Lung (tissue), 12 donors: ENCODE results near the gene AOC2. TPM values are rescaled to one million over a fixed set of nuclear protein-coding genes. Genes with fewer than 3 reads are reported as not detected.

Experiments used
- ATAC-seq: fragments of 200-7000 bp; cut with Tn5 transposase; one replicate; pipeline ENCODE4 v1.9.1; 2020; ENCODE audit warnings: moderate number of reproducible peaks; ENCODE audit not compliant: insufficient read depth, low FRiP score
- DNase-seq, 3 donors: peaks; one replicate each; pipeline ENCODE4 v3.0.0-alpha.2; 2013 to 2017
- H3K27ac ChIP-seq, 2 donors: one replicate each; pipeline ENCODE4 v1.5.1; 2013; ENCODE audit warnings: mild to moderate bottlenecking in 2 of 2, moderate library complexity in 2 of 2, control low read depth in 1 of 2, inconsistent platforms in 1 of 2, low read depth in 1 of 2, low read length in 1 of 2
- H3K27me3 ChIP-seq, 3 donors: one replicate each; pipeline ENCODE4 v1.5.1; 2013; ENCODE audit warnings: low read length in 2 of 3; ENCODE audit not compliant: control insufficient read depth in 3 of 3, insufficient read depth in 3 of 3
- H3K36me3 ChIP-seq, 4 donors: one replicate each; pipeline ENCODE4 v1.5.1; 2013; ENCODE audit warnings: low read length in 4 of 4, mild to moderate bottlenecking in 1 of 4, moderate library complexity in 1 of 4; ENCODE audit not compliant: control insufficient read depth in 4 of 4, insufficient read depth in 4 of 4
- H3K4me1 ChIP-seq, 5 donors: one replicate each; pipeline ENCODE4 v1.5.1; 2013; ENCODE audit warnings: low read length in 5 of 5, mild to moderate bottlenecking in 2 of 5, moderate library complexity in 1 of 5; ENCODE audit not compliant: control insufficient read depth in 5 of 5, insufficient read depth in 5 of 5
- H3K4me3 ChIP-seq: one replicate; pipeline ENCODE4 v1.5.1; 2013; ENCODE audit warnings: mild to moderate bottlenecking, control low read depth, moderate library complexity
- H3K9ac ChIP-seq, 2 donors: one replicate each; pipeline ENCODE4 v1.5.1; 2013; ENCODE audit warnings: low read length in 2 of 2, control low read depth in 1 of 2; ENCODE audit not compliant: insufficient read depth in 1 of 2
- H3K9me3 ChIP-seq, 4 donors: one replicate each; pipeline ENCODE4 v1.5.1; 2013; ENCODE audit warnings: low read length in 3 of 4, mild to moderate bottlenecking in 1 of 4, moderate library complexity in 1 of 4; ENCODE audit not compliant: control insufficient read depth in 4 of 4, insufficient read depth in 3 of 4
- WGBS, 2 donors: extraction: QIAGEN DNeasy Blood & Tissue Kit; methylation state at CpG; one replicate each; pipeline ENCODE4 v1.1.7; 2013; 5-methylcytosine and 5-hydroxymethylcytosine counted together
- polyA plus RNA-seq, 2 donors: library from polyadenylated mRNA; stranded (reverse); fragments of 200-250 nt; gene quantifications; one replicate each; pipeline ENCODE4 v1.2.1, GENCODE V29; 2013
- total RNA-seq, 2 donors: library from RNA; depleted of rRNA in 1 of 2; stranded (reverse); fragments of >200 nt in 1 of 2; gene quantifications; one replicate each; pipeline ENCODE4 v1.2.1, GENCODE V29; 2014 to 2021
- TF ChIP-seq, protein P1 (sequence below): IDR thresholded peaks from 2 replicates; pipeline ENCODE4 v1.5.1; 2012; ENCODE audit warnings: mild to moderate bottlenecking; ENCODE audit errors: control extremely low read depth, extremely low read depth
- donor health status: control.
- donor health status: control.
- donor health status: Bipolar disorder and iron deficiency.
- donor health status: healthy.
- donor health status: DM: yes; HTN: yes; CAD: no.

The AOC2 gene
- total and polyA plus RNA-seq, 4 donors = 1.5 to 2.4 (median 1.6) TPM

DNA sequence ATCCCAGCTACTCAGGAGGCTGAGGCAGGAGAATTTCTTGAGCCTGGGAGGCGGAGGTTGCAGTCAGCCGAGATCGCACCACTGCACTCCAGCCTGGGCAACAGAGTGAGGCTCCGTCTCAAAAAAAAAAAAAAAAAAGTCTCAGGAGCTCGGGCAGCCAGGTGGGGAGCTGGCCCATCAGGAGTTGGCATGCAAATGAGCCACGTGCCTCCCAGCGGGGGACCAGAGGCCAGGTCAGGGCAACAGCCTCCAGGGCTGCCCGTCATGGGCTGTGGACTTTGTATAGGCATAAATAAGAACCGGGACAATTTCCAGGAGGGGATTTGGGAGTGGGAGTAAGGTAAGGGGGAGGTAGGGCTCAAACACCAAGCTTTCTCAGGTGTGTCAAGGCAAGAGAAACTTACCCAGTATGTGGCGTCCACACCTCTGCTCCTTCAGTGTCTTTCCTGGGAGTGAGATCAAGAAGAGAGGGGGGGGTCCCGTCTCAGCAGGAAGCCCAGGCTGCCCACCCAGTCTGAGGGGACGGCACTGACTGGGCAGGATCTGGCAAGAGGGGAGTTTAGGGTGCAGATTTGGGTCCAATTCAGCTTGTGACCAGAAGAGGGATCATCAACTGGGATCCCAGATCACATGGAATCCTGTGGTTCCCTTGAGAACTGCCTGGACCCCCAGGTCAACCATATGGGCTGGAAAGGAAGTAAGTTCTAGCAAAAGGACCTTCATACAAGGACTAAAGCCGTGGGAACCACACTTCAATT is 33.9 kb downstream of the AOC2 start:
- Histone ChIP-seq H3K27ac (no peak overlapping the region), H3K4me3 (no peak overlapping the region)

DNA sequence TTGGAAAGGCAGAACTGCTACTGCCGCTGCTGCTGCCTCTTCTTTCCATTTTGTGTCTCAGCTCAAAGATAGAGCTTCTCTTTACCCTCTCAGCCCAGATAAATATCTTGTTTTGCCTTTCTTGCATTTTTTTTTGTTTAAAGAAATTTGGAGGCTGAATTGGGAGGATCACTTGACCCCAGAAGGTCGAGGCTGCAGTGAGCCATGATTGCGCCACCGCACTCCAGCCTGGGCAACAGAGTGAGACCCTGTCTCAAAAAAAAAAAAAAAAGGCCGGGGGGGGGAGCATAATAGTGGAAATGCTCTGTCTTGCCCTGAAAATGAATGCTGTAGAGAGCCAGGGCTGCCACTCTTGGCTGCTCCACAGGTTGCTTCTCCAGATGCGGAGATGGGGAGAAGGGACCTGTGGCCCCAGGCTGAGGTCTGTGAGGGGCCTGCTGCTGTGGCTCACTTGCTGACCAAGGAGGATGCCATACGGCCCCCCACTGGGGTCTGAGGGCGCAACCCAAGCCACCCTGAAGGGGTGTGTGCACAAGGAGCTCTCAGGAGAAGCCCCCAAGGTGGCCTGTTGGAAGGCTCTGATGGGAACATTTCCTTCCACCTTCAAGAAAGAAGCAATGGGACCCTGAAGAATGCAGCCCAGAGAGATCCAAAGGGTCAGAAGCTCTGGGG is 34.7 kb downstream of the AOC2 start:
- TF ChIP-seq, protein P1, sequence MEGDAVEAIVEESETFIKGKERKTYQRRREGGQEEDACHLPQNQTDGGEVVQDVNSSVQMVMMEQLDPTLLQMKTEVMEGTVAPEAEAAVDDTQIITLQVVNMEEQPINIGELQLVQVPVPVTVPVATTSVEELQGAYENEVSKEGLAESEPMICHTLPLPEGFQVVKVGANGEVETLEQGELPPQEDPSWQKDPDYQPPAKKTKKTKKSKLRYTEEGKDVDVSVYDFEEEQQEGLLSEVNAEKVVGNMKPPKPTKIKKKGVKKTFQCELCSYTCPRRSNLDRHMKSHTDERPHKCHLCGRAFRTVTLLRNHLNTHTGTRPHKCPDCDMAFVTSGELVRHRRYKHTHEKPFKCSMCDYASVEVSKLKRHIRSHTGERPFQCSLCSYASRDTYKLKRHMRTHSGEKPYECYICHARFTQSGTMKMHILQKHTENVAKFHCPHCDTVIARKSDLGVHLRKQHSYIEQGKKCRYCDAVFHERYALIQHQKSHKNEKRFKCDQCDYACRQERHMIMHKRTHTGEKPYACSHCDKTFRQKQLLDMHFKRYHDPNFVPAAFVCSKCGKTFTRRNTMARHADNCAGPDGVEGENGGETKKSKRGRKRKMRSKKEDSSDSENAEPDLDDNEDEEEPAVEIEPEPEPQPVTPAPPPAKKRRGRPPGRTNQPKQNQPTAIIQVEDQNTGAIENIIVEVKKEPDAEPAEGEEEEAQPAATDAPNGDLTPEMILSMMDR = no peak
- Histone ChIP-seq H3K4me1 (peaks cover 0 to 16% (median 4%) of the 10 kb centered on the region in 5 donors), H3K4me3 (no peak overlapping the region), H3K9ac (no peak overlapping the region), H3K9me3 (no peaks in the 10 kb centered on the region), H3K36me3 (peaks cover 0 to 4% (median 0%) of the 10 kb centered on the region in 4 donors), H3K27me3 (no peaks in the 10 kb centered on the region), H3K27ac (no peak overlapping the region)
- no peak for ATAC-seq
- 90% methylated on average over 8 of the region's 8 CpGs for WGBS, 2 donors
- no peak for DNase-seq

More for the DNA sequence above, 33.9 kb downstream of the AOC2 start:
- 68 to 78% methylated on average over 13 of the region's 13 CpGs for WGBS, 2 donors
- Histone ChIP-seq H3K9ac (no peak overlapping the region), H3K27me3 (no peaks in the 10 kb centered on the region), H3K4me1 (peaks cover 0 to 23% (median 8%) of the 10 kb centered on the region in 5 donors), H3K36me3 (peaks cover 0 to 4% (median 0%) of the 10 kb centered on the region in 4 donors), H3K9me3 (no peaks in the 10 kb centered on the region)
- no peak for ATAC-seq
- peak in 1 of 3 donors; percentile 41 for DNase-seq
- TF ChIP-seq, protein P1 = no peak

DNA sequence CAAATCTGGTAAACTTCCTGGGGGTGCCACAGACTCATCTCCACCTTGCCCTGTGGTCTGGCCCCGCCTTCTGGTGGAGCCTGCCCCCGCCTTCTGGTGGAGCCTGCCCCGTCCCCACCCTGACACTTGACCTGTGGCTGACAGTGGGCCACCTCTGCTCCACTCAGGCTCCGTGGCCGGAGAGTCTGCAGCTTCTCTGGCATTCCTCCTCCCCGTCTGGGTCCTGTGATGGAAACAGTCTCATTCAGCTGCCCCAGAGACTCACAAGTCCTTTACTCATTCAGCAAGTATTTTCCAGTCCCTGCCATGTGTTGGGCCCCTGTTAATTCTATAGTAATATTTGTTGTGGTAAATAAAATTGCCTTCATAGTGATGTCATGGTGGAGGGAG is 35.2 kb downstream of the AOC2 start:
- Histone ChIP-seq H3K27me3 (no peaks in the 10 kb centered on the region), H3K4me3 (no peak overlapping the region), H3K4me1 (peaks cover 0 to 12% (median 4%) of the 10 kb centered on the region in 5 donors), H3K9ac (no peak overlapping the region), H3K27ac (no peak overlapping the region), H3K36me3 (peaks cover 0 to 4% (median 0%) of the 10 kb centered on the region in 4 donors), H3K9me3 (no peaks in the 10 kb centered on the region)
- ATAC-seq (no peak), DNase-seq (no peak)
- TF ChIP-seq, protein P1 = no peak
- WGBS, 2 donors = 74 to 84% methylated on average over 6 of the region's 6 CpGs
